Measurements from ENCODE around the gene ZBTB7C. TPM values are rescaled to one million over a fixed set of nuclear protein-coding genes. Genes with fewer than 3 reads are reported as not detected.
A peak's percentile ranks its signal among the peaks of the same experiment; 100 is the strongest.

ZBTB7C gene
- total RNA-seq, 5 donors from 2014 or later (not counting 1 experiment from before 2014, with no cell fraction given), result 0.06 TPM; not detected in 4

DNA sequence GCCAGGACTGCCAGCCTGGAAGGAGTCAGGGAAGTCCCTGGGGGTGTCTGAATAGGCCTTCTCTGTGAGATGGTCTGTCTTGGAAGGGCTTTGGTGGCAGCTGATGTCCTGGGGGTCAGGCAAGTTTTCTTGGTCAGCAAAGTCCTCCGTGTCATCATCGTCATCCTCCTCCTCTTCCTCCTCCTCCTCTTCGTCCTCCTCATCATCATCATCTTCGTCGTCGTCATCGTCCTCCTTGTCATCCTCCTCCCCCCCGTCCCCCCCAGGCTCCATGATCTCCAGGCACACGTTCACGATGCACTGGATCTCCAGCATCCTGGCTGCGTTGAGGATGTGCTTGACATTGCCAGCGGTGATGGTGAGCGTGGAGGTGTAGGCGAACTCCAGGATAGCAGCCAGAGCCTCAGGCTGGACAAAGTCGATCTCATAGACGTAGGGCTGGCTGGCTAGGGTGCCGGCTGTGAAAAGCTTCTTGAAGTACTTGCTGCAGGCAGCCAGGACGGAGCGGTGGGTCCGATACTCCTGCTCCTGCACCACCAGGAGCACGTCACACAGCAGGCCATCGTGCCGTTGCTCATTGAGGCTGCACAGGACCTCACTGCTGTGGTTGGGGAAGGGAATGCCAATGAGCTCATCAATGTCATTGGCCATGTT is 368.6 kb downstream of the ZBTB7C start:
- POLR2A ChIA-PET, result no interaction called here
- Histone ChIP-seq H3K27ac (ENCODE audit: low read length) (no peak overlapping the region), H3K27me3 (replicated peaks in 1 of 2; ENCODE audit: control insufficient read depth in 2 of 2, extremely low read depth in 1 of 2, insufficient read depth in 2 of 2, low read length in 1 of 2) (peaks cover 0 to 30% of the 10 kb centered on the region in 2 experiments), H3K36me3 (ENCODE audit: control insufficient read depth in 2 of 2, extremely low read depth in 1 of 2, insufficient read depth in 1 of 2, low read length in 1 of 2) (no peaks in the 10 kb centered on the region), H3K4me3 (ENCODE audit: control insufficient read depth in 1 of 2, extremely low read depth in 1 of 2, low read length in 1 of 2) (no peak overlapping the region), H3K4me1 (ENCODE audit: control insufficient read depth in 1 of 2, extremely low read depth in 1 of 2, insufficient read depth in 2 of 2, low read length in 2 of 2) (no peaks in the 10 kb centered on the region), H3K9me3 (no peaks in the 10 kb centered on the region)
- ATAC-seq (replicated peaks in 1 of 4), result no peak
- Mint-ChIP-seq H3K27me3 (peaks cover 1 to 4% of the 10 kb centered on the region in 2 donors), H3K4me1 (no peaks in the 10 kb centered on the region), H3K4me3 (no peak overlapping the region), H3K27ac (no peak overlapping the region), H3K36me3 (no peaks in the 10 kb centered on the region), H3K9me3 (peaks cover 3 to 7% (median 6%) of the 10 kb centered on the region in 3 donors)
- DNase-seq, result no peak
- WGBS (ENCODE audit: insufficient coverage), result 91% methylated on average over 17 of the region's 23 CpGs
- CTCF ChIA-PET, result no interaction called here

DNA sequence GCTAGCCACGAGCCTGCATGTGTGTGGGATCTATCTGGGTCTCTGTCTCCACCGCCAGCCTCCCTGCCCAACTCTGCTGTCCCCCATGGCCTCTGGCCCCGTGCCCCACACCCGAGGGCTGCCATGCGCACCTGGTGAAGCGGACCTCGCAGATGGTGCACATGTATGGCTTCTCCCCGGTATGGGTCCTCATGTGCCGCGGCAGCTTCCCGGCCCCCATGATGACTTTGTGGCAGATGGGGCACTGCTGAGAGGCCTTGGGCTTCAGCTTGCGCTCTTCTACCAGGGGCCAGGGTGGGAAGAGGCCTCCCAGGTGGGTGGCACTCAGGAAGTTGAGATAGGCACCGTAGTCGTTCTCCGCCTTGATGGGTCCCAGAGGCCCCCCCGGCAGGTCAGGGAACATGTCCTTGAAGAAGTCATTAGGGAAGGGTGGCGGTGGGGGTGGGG is 369.4 kb downstream of the ZBTB7C start:
- Mint-ChIP-seq H3K9me3 (peaks cover 0 to 4% (median 4%) of the 10 kb centered on the region in 3 donors), H3K4me3 (no peak overlapping the region), H3K4me1 (no peaks in the 10 kb centered on the region), H3K27me3 (peaks cover 1 to 4% of the 10 kb centered on the region in 2 donors), H3K27ac (no peak overlapping the region), H3K36me3 (no peaks in the 10 kb centered on the region)
- Histone ChIP-seq H3K27me3 (replicated peaks in 1 of 2; ENCODE audit: control insufficient read depth in 2 of 2, extremely low read depth in 1 of 2, insufficient read depth in 2 of 2, low read length in 1 of 2) (peaks cover 0 to 27% of the 10 kb centered on the region in 2 experiments), H3K4me1 (ENCODE audit: control insufficient read depth in 1 of 2, extremely low read depth in 1 of 2, insufficient read depth in 2 of 2, low read length in 2 of 2) (no peaks in the 10 kb centered on the region), H3K27ac (ENCODE audit: low read length) (no peak overlapping the region), H3K36me3 (ENCODE audit: control insufficient read depth in 2 of 2, extremely low read depth in 1 of 2, insufficient read depth in 1 of 2, low read length in 1 of 2) (no peaks in the 10 kb centered on the region), H3K4me3 (ENCODE audit: control insufficient read depth in 1 of 2, extremely low read depth in 1 of 2, low read length in 1 of 2) (no peak overlapping the region), H3K9me3 (no peaks in the 10 kb centered on the region)
- no peak for ATAC-seq (replicated peaks in 1 of 4)
- CTCF ChIA-PET, result no interaction called here
- POLR2A ChIA-PET, result no interaction called here
- WGBS (ENCODE audit: insufficient coverage), result 89% methylated on average over 12 of the region's 17 CpGs
- DNase-seq, result no peak

DNA sequence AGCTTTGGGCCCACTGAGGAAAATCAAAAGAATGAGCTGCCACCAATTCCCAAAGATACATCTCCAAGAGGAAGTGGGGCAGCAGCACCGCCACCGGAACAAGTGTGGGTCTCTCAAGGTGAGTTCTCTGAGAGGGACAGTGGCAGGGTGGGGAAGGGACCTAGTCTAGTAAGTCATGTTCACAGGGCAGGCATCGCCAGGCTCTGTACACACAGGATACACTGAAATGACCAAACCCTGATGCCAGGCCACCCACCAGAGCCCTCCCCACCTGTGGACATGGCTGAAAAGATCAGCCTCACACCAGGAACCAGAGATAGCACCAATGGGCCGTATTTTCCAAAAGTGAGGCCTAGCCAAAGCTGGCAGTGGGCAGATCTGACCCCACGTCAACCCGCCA is 370.5 kb downstream of the ZBTB7C start:
- Mint-ChIP-seq H3K4me3 (no peak overlapping the region), H3K27me3 (peaks cover 1 to 2% of the 10 kb centered on the region in 2 donors), H3K27ac (no peak overlapping the region), H3K9me3 (peaks cover 0 to 4% (median 2%) of the 10 kb centered on the region in 3 donors), H3K36me3 (no peaks in the 10 kb centered on the region), H3K4me1 (no peaks in the 10 kb centered on the region)
- WGBS (ENCODE audit: insufficient coverage), result 100% methylated on average over 1 of the region's 6 CpGs
- H3K4me3 ChIP-seq (ENCODE audit: control insufficient read depth in 1 of 2, extremely low read depth in 1 of 2, low read length in 1 of 2), result no peak overlapping the region
- H3K4me1 ChIP-seq (ENCODE audit: control insufficient read depth in 1 of 2, extremely low read depth in 1 of 2, insufficient read depth in 2 of 2, low read length in 2 of 2), result no peaks in the 10 kb centered on the region
- DNase-seq (peak in 1 of 35 experiments; percentile 4), ATAC-seq (replicated peaks in 1 of 4) (no peak)
- H3K36me3 ChIP-seq (ENCODE audit: control insufficient read depth in 2 of 2, extremely low read depth in 1 of 2, insufficient read depth in 1 of 2, low read length in 1 of 2), result no peaks in the 10 kb centered on the region
- ChIA-PET POLR2A (no interaction called here), CTCF (no interaction called here)
- no peaks in the 10 kb centered on the region for H3K9me3 ChIP-seq
- no peak overlapping the region for H3K27ac ChIP-seq (ENCODE audit: low read length)
- peaks cover 0 to 33% of the 10 kb centered on the region in 2 experiments for H3K27me3 ChIP-seq (replicated peaks in 1 of 2; ENCODE audit: control insufficient read depth in 2 of 2, extremely low read depth in 1 of 2, insufficient read depth in 2 of 2, low read length in 1 of 2)

DNA sequence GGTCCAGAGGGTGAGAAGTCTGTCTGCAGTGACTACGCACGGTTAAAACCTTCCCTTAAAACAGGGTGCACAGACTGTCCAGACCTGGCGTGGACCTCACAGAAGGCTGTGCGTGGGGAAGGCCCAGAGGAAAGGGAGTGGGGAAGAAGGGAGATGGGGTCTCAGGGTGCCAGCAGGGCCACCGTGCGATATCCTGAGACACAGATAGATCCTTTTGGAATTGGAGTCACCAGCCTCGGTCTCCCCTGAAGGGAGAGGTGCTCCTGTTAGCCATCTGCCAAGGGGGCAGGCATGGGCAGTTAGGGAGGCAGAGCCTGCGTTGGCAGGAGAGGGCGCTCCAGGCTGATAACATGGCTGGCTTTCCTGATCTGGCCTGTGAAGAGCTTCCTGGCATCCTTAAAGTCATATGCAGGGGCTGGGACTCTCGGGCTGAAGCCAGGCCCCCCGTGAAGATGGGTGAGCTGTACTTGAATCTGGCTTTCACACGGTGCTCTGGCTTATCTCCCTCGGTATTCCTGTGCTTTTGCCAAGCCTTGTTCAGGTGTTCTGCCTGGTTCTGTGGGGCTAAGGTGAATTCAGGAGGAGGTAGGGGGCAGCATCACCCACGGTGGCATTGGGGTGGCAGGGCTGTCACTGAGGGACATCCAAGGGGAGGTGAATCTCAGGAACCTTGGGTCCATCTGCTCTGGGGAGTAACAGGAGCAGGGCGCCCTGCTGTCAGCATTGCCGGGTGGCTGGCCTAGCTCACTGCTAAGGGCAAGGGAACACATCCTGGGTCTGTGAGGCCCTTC is 371.5 kb downstream of the ZBTB7C start:
- Histone ChIP-seq H3K27ac (ENCODE audit: low read length) (no peak overlapping the region), H3K27me3 (replicated peaks in 1 of 2; ENCODE audit: control insufficient read depth in 2 of 2, extremely low read depth in 1 of 2, insufficient read depth in 2 of 2, low read length in 1 of 2) (peaks cover 0 to 34% of the 10 kb centered on the region in 2 experiments), H3K9me3 (no peaks in the 10 kb centered on the region), H3K36me3 (ENCODE audit: control insufficient read depth in 2 of 2, extremely low read depth in 1 of 2, insufficient read depth in 1 of 2, low read length in 1 of 2) (no peaks in the 10 kb centered on the region), H3K4me1 (ENCODE audit: control insufficient read depth in 1 of 2, extremely low read depth in 1 of 2, insufficient read depth in 2 of 2, low read length in 2 of 2) (no peaks in the 10 kb centered on the region), H3K4me3 (ENCODE audit: control insufficient read depth in 1 of 2, extremely low read depth in 1 of 2, low read length in 1 of 2) (no peak overlapping the region)
- WGBS (ENCODE audit: insufficient coverage), result 76% methylated on average over 14 of the region's 16 CpGs
- no peaks in the 10 kb centered on the region for H3K36me3 Mint-ChIP-seq
- ChIA-PET CTCF (interaction anchor here in 1 of 2 donors (0.6 to 0.7 kb wide), 2 partner anchors 20 to 280 kb away, joined by 4 read pairs; no protein-coding TSS in a partner anchor), POLR2A (no interaction called here)
- DNase-seq (peak in 1 of 35 experiments; percentile 15), ATAC-seq (replicated peaks in 1 of 4) (no peak)
- no peaks in the 10 kb centered on the region for H3K9me3 Mint-ChIP-seq
- no peak overlapping the region for H3K27ac Mint-ChIP-seq
- peaks cover 0 to 1% of the 10 kb centered on the region in 2 donors for H3K27me3 Mint-ChIP-seq
- no peak overlapping the region for H3K4me3 Mint-ChIP-seq
- H3K4me1 Mint-ChIP-seq, result no peaks in the 10 kb centered on the region

DNA sequence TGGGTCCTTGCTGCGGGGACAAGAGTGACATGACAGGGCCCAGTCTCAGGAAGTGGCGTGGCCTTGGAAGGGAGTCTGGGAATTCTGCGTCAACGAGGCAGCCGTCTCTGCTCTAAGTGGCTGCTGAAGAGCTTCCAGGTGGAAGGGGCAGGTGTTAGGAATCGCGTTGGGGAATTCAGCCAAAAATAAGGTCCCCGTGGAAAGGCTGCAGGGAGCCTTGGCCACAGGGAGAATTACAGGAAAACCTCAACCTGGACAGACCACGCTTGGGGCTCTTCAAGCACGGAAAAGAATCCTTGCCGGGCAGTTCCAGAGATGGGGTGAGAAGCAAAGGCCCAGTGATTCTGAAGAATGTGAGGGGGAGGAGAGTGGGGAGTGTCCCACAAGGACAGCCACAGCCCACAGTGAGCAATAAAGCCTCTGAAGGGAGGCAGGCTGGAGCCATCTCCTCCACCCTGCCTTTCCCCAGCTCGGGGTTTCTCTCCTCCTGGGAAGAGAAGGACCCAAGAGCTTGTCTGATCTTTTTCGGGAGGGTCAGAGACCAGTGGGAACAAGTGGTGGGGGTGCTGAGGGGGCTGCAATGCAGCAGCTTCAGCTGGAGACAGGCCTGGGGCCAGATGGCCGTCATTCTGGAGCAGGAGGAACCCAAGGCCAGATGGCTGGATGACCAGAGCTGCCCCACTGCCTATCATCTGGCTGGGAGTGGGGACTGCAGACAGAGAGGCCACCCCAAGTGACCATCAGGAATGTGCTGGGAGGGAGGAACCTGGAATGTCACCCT is 372.4 kb downstream of the ZBTB7C start:
- DNase-seq (peak in 1 of 35 experiments; percentile 12), ATAC-seq (replicated peaks in 1 of 4) (no peak)
- Histone ChIP-seq H3K36me3 (ENCODE audit: control insufficient read depth in 2 of 2, extremely low read depth in 1 of 2, insufficient read depth in 1 of 2, low read length in 1 of 2) (no peaks in the 10 kb centered on the region), H3K4me3 (ENCODE audit: control insufficient read depth in 1 of 2, extremely low read depth in 1 of 2, low read length in 1 of 2) (no peak overlapping the region), H3K4me1 (ENCODE audit: control insufficient read depth in 1 of 2, extremely low read depth in 1 of 2, insufficient read depth in 2 of 2, low read length in 2 of 2) (no peaks in the 10 kb centered on the region), H3K27me3 (replicated peaks in 1 of 2; ENCODE audit: control insufficient read depth in 2 of 2, extremely low read depth in 1 of 2, insufficient read depth in 2 of 2, low read length in 1 of 2) (peaks cover 0 to 34% of the 10 kb centered on the region in 2 experiments), H3K27ac (ENCODE audit: low read length) (no peak overlapping the region), H3K9me3 (no peaks in the 10 kb centered on the region)
- no peak overlapping the region for H3K4me3 Mint-ChIP-seq
- WGBS (ENCODE audit: insufficient coverage), result 85% methylated on average over 11 of the region's 14 CpGs
- no peak overlapping the region for H3K27ac Mint-ChIP-seq
- ChIA-PET POLR2A (no interaction called here), CTCF (no interaction called here)
- peaks cover 0 to under 1% of the 10 kb centered on the region in 2 donors for H3K27me3 Mint-ChIP-seq
- H3K4me1 Mint-ChIP-seq, result no peaks in the 10 kb centered on the region
- H3K9me3 Mint-ChIP-seq, result no peaks in the 10 kb centered on the region
- no peaks in the 10 kb centered on the region for H3K36me3 Mint-ChIP-seq

DNA sequence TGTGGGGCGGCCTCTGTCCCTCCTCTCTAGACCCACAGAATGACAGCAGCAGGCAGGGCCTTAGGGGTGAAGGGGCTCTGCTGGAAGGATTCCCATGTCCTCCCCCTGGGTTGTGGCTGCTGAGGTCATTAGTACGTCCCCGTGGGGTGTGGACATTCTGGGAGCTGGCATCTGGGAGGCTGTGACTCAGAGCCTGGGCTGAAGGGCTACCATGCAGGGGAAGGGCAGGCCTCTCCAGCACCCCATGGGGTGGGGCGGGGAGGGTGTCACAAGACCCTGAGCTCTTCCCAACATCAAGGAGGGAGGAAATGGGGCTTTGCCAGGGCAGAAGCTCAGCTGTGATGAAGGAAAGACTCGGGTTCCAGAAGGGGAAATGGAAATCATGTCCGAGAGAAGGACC is 373.0 kb downstream of the ZBTB7C start:
- no peaks in the 10 kb centered on the region for H3K4me1 ChIP-seq (ENCODE audit: control insufficient read depth in 1 of 2, extremely low read depth in 1 of 2, insufficient read depth in 2 of 2, low read length in 2 of 2)
- no peak overlapping the region for H3K27ac Mint-ChIP-seq
- ATAC-seq (replicated peaks in 1 of 4), result no peak
- WGBS (ENCODE audit: insufficient coverage), result 79% methylated on average over 5 of the region's 6 CpGs
- ChIA-PET CTCF (no interaction called here), POLR2A (no interaction called here)
- peaks cover 0 to 33% of the 10 kb centered on the region in 2 experiments for H3K27me3 ChIP-seq (replicated peaks in 1 of 2; ENCODE audit: control insufficient read depth in 2 of 2, extremely low read depth in 1 of 2, insufficient read depth in 2 of 2, low read length in 1 of 2)
- peak in 1 of 35 experiments; percentile 9 for DNase-seq
- H3K4me3 Mint-ChIP-seq, result no peak overlapping the region
- no peaks in the 10 kb centered on the region for H3K27me3 Mint-ChIP-seq
- H3K27ac ChIP-seq (ENCODE audit: low read length), result no peak overlapping the region
- H3K36me3 Mint-ChIP-seq, result no peaks in the 10 kb centered on the region
- H3K4me1 Mint-ChIP-seq, result no peaks in the 10 kb centered on the region
- H3K9me3 ChIP-seq, result no peaks in the 10 kb centered on the region
- no peak overlapping the region for H3K4me3 ChIP-seq (ENCODE audit: control insufficient read depth in 1 of 2, extremely low read depth in 1 of 2, low read length in 1 of 2)
- no peaks in the 10 kb centered on the region for H3K36me3 ChIP-seq (ENCODE audit: control insufficient read depth in 2 of 2, extremely low read depth in 1 of 2, insufficient read depth in 1 of 2, low read length in 1 of 2)
- H3K9me3 Mint-ChIP-seq, result no peaks in the 10 kb centered on the region
